ENCODE measurements around the gene SNCAIP. TPM values are rescaled to one million over a fixed set of nuclear protein-coding genes. Genes with fewer than 3 reads are reported as not detected.

Gene SNCAIP
- total RNA-seq, 4 donors from 2014 or later = 4.9 to 7.7 (median 6.8) TPM

DNA sequence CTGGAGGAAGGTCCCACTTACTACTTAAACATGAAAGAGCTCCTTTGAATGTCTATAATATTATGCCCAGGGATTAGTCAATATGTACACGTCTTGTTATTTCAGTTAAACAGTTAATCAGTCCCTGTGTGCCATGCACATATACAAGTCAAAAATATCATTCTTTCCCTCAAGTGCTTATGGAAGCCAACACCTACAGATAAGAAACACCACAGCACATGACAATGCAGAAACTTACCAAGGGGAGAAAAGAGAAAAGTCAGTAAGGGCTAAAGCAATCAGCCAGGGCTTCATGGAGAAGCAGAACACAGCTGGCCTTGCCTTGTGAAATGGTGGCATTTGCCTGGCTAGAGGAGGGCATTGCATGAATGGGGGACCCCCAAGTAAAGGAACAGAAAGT is 88.3 kb downstream of the SNCAIP start:
- TF ChIP-seq, protein P1, sequence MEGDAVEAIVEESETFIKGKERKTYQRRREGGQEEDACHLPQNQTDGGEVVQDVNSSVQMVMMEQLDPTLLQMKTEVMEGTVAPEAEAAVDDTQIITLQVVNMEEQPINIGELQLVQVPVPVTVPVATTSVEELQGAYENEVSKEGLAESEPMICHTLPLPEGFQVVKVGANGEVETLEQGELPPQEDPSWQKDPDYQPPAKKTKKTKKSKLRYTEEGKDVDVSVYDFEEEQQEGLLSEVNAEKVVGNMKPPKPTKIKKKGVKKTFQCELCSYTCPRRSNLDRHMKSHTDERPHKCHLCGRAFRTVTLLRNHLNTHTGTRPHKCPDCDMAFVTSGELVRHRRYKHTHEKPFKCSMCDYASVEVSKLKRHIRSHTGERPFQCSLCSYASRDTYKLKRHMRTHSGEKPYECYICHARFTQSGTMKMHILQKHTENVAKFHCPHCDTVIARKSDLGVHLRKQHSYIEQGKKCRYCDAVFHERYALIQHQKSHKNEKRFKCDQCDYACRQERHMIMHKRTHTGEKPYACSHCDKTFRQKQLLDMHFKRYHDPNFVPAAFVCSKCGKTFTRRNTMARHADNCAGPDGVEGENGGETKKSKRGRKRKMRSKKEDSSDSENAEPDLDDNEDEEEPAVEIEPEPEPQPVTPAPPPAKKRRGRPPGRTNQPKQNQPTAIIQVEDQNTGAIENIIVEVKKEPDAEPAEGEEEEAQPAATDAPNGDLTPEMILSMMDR (IDR thresholded peaks at IDR 0.05; ENCODE audit: low read depth) = no peak

DNA sequence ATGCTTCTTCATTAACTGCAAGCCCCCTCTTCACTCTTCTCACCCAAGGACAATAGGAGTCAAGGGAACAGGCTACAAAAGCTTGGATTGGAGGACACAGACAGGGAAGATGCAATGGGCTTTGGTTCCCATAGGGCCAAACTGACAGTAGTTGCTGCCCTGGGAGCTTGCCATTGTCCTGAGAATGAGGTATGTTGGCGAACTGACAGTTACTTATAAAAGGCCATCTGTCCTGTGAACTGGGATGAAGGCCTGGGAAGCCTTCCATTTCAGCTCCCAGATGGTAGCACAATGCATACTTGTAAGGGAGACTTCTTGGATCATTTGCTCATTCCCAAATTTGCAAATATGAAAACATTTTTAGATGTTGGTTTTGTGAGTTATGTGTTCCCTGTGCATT is 88.9 kb downstream of the SNCAIP start:
- TF ChIP-seq, protein P1 (IDR thresholded peaks at IDR 0.05; ENCODE audit: low read depth) = no peak

DNA sequence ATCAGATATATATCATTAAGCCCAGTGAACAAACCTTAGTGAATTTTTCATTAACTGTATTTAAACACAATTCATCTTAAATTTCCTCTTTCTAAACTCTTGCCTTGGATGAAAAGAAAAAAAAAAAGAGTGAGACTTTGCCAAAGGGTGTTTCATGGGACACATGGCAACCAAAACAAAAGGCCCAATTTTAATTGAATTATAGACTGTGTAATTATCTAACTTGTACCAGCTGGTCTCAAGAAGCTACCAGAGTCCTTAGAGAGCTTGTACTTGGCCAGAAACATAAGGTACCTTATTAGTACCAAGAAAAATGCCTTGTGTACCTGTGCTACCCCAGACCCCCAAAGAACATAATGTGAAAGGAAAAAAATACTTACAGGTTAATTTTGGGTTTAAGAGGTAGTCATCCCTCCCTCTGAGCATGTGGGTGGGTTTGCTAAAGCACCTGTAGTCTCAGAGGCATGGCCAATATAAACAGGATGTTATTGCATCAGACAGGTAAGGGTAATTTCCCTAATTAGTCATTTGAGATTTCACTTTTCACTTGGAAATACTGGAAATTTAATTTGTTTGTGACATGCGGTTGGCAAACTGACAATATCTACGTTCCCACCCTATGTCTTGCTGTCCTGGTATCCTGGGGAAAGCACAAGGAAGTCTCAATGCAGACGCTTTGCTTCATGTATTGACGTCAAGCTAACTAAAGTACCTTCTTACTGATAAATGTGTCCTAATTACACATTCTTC is 90.1 kb downstream of the SNCAIP start:
- TF ChIP-seq, protein P1 (IDR thresholded peaks at IDR 0.05; ENCODE audit: low read depth) = no peak

DNA sequence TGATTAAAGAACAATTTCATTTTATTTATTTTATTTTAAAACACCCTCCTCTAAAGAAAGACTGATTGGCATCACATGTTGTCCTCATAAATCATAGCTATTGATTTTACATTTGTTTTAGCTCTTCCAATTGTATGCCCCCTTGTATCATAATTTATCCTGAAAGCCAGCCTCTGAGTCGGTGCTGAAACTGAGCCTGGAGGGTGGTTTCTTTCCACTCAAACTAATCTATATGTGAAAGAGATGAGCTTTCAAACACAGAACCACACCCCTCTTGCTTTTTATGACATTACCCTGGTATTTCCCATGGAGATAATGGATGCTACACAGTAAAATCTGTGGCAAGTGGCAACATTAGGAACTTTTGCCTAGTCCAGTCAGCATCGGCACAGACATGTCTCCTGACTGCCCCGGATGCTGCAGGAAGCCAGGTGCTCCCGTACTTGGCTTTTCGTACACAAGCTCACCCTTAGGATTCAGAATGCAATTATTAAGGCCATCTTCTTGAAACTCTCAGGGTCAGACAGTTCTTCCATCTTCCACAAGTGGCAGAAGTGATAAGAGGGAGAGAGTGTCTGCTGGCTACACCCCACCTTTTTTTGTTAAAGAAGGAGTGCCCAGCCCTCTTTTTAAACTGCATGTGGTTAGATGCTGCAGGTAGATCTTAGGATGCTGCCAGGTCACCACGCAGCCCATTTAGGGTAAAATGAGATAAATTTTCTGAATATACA is 91.1 kb downstream of the SNCAIP start:
- TF ChIP-seq, protein P1 (IDR thresholded peaks at IDR 0.05; ENCODE audit: low read depth) = no peak

DNA sequence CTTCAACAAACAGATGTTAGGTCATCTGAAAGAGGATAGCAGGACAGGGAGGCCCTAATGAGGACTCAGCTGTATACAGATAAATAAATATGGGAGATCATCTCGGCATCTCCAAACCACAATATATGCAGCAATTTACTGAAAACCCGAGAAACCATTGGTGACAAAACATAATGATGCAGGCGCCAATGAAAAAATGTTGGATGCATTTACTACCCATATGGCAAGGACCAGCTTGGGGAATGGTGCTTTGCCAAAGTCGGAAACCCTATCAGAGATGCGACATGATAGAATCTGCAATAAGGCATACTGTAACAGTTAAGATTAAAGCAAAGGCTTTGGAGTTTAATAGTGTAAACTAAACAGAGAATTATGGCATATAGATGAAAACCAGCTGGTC is 92.0 kb downstream of the SNCAIP start:
- TF ChIP-seq, protein P1 (IDR thresholded peaks at IDR 0.05; ENCODE audit: low read depth) = no peak

DNA sequence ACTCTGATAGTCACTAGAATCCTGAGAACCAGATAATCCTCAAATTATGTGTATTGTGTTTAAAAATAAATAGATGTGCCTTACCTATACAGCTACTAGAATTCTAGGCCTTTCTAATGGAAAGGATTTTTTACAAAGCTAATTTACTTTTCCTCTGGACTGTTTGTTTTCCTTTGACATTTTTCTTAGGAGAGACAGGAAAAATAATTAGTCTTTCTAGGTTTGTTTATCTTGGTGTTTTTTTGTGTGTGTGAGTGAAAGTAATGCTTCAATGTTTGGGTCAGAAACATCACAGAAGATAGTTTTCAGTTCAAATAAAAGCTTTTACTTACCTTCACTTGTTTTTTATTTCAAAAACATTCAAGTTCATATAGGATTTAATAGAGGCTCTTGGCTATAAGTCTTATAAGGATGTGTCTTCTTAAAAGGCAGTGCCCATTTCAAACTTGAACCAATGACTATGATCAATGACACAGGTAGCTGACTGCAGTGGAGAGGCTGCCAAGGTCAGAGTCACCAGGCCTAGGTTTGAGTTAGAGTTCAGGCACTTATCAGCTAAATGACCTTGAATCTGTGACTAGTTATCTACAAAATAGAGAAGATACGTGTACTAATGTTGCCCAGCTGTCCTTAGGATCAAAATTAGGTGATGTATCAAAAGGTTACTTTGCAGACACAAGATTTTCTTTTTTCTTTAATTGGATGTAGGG is 92.8 kb downstream of the SNCAIP start:
- TF ChIP-seq, protein P1 (IDR thresholded peaks at IDR 0.05; ENCODE audit: low read depth) = no peak

DNA sequence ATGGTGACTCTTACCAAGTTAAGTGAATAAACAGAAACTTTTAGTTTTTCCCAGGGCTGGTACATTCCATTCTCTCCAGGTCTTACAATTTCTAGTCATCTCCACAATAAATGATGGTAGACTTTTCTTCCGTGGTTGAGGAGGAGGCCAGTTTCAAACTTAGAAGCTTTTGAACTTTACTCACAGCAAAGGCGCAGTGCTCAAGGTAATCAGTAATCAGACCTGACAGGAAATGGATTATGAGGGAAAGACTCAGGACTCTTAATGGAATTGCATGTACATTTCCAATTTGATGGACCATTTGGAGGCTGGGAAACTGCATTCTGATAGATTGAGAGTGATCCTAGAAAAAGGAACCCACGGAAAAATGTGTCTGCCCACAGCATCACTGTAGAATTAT is 93.7 kb downstream of the SNCAIP start:
- TF ChIP-seq, protein P1 (IDR thresholded peaks at IDR 0.05; ENCODE audit: low read depth) = no peak

Measured in subcutaneous adipose tissue (tissue), 4 donors.